HG03354 (cell line): Measurements from ENCODE around the gene B4GALNT4.

Experiments
- ATAC-seq: cut with Tn5 transposase; IDR thresholded peaks from one replicate; pipeline ENCODE4 v1.9.1; 2021; ENCODE audit warnings: mild to moderate bottlenecking; ENCODE audit not compliant: unreplicated experiment, poor library complexity, severe bottlenecking

The B4GALNT4 gene

DNA sequence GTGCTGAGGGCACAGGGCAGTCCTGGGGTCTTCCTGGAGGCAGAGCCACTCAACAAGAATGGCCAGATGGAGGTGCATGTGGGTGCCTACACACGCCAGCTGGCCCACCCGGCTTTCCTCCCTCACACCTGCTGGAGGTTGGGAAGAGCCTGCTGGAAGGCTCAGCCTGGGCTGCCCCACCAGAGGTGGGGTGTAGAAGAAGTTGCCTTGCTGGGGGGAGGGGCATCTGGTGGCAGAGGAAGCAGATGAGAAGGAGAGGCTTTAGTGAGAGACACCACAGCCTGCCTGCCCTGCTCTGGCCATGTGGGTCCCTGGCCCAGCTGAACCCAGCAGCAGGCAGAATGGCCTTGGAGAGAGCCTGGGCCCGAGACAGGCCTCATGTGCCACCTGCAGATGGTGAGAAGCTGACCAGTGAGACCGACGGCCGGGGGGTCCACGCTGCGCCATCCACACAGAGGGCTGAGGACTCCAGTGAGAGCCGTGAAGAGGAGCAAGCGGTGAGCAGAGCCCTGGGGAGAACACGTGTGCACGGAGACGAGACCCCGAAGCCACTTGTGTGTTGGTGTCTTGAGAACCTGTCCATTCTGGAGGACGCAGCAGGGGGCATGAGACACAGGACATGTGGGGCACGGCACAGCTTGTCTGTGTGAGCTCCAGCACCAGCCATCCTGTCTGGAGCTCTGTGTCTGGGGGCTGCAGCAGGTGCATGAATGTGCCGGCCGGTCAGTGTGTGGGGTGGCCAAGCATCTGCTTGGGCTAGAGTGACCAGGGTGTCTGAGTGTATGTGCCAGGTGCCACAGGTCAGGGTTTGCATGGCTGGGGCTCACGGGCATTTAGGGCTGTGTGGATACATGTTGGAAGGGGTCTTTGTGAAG, 2.7 kb downstream of the B4GALNT4 start:
- no peak for ATAC-seq

DNA sequence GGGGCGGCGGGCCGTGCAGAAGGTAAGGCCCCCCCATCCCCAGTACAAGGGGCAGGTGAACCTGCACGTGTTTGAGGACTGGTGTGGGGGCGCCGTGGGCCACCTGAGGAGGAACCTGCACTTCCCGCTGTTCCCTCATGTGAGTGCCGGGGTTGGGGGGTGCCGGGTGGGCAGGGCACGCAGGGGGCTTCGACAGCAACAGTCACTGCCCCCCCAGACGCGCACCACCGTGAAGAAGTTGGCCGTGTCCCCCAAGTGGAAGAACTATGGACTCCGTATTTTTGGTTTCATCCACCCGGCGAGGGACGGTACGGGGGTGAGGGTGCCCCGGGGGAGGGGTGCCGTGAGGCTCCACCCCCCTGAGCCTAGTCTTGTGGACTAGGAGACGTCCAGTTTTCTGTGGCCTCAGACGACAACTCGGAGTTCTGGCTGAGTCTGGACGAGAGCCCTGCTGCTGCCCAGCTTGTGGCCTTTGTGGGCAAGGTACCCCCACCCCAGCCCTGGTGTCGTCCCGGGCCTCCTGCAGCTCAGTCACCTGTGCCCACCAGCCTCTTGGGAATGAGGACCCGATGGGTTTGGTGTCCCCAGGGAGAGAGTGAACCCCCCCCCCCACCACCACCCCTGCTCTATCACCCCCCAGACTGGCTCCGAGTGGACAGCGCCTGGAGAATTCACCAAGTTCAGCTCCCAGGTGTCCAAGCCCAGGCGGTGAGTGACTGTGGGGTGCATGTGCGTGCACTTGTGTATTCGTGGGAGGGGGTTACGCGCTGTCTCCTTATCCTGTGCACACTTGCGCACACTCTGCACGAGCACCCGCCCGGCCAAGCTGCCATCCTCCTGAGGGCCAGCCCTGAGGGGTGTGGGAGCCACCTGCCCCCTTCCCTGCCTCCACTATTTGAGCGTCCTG, 3.8 kb downstream of the B4GALNT4 start:
- ATAC-seq = no peak

DNA sequence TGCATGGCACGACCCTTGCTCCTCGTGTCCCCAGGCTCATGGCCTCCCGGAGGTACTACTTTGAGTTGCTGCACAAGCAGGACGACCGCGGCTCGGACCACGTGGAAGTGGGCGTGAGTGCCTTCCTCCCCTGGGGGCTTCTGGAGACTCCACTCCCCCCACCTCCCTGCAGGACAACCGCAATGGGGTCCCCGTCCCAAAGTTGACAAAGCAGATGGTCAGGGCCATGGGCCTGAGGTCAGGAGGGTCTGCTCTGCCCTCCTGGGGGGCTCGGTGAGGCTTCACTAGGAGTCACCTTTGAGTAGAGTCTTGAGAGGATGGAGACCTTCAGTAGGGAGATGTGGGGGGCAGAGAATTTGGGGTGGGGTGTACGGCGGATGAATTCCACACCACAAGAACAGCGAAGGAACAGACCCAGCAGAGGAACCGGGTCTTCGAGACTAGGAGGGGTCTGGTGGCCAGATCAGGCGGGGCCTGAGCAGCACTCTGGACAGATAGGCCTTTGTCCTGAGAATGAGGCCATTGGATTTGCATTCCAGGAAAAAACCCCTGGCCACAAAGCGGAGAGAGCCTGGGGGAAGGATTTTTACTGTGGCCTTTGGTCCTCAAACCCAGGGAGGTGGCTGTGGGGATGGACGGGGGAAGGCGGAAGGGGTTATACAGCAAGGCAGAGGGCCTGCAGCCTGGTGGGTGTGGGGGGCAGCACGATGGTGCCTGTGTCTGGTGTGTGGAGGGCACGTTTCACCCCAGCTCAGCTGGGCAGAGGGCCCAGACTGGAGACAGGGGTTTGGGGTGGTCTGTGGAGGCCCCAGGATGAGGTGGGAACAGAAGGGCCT, 4.6 kb downstream of the B4GALNT4 start:
- no peak for ATAC-seq

DNA sequence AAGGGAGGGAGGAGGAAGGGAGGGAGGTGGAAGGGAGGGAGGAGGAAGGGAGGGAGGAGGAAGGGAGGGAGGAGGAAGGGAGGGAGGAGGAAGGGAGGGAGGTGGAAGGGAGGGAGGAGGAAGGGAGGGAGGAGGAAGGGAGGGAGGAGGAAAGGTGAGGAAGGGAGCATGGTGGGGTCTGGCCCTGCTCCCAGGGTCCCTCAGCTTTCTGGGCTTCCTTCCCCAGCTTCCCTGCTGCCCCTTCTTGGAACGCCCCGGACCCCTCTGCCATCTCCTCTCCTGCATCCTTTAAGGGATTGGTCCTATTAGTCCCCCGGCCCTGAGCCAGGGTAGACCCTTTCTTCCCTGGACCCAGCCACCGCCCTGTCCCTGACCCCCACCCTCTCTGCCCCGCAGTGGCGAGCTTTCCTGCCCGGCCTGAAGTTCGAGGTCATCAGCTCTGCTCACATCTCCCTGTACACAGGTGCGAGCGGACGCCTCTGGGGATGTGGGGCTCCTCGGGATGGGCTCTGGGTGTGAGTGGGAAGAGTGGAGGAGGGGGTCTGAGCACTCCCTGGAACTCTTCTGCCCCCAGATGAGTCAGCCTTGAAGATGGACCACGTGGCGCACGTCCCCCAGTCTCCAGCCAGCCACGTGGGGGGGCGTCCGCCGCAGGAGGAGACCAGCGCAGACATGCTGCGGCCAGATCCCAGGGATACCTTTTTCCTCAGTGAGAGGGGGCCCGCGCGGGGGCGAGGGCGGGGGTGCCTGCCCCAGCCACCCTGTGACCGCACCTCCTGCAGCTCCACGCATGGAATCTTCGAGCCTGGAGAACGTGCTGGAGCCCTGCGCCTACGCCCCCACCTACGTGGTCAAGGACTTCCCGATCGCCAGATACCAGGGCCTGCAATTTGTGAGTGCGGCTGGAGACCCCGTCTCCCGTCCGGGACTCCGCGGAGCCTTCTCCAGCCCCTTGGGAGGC, 6.0 kb downstream of the B4GALNT4 start:
- no peak for ATAC-seq

DNA sequence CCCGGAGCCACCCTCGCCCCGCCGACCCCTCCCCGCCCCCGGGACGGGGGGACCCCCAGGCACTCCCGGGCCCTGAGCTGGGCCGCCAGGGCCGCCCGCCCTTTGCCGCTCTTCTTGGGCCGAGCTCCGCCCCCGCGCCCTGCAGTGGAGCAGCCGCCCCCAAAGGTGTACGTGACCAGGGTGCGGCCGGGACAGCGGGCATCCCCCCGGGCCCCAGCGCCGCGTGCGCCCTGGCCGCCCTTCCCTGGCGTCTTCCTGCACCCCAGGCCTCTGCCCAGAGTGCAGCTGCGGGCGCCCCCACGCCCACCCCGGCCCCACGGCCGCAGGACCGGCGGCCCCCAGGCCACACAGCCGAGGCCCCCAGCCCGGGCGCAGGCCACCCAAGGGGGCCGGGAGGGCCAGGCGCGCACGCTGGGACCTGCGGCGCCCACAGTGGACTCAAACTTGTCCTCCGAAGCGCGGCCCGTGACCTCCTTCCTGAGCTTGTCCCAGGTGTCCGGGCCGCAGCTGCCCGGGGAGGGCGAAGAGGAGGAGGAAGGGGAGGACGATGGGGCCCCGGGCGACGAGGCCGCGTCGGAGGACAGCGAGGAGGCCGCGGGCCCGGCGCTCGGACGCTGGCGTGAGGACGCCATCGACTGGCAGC, 7.4 kb downstream of the B4GALNT4 start:
- ATAC-seq = no peak

DNA sequence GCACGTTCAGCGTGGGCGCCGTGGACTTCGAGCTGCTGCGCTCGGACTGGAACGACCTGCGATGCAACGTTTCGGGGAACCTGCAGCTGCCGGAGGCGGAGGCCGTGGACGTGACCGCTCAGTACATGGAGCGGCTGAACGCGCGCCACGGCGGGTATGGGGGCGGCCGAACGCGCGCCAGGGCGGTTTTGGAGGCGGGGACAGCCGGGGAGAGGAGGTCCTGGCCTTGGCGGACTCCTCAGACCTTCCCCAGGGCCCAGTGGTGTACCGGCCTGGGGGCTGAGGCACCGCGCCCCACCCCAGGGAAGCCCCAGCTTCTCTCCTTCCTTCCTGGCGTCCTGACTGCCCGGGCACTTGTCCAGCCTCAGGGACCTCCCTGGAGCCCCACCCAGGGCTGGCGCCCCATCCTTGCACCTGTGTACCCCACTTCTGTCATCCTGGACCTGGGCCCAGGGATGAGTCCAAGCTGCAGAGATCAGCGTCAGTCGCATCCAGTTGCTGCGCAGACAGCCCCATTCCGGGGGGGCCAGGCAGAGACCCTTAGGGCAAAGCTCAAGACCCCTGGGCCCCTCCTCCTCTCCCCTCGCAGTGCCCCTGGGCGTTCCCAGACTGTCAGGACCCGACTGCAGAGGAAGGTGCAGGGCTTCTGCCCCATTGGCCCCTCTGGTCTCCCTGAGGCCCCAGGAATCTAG, 8.0 kb downstream of the B4GALNT4 start:
- ATAC-seq = no peak

DNA sequence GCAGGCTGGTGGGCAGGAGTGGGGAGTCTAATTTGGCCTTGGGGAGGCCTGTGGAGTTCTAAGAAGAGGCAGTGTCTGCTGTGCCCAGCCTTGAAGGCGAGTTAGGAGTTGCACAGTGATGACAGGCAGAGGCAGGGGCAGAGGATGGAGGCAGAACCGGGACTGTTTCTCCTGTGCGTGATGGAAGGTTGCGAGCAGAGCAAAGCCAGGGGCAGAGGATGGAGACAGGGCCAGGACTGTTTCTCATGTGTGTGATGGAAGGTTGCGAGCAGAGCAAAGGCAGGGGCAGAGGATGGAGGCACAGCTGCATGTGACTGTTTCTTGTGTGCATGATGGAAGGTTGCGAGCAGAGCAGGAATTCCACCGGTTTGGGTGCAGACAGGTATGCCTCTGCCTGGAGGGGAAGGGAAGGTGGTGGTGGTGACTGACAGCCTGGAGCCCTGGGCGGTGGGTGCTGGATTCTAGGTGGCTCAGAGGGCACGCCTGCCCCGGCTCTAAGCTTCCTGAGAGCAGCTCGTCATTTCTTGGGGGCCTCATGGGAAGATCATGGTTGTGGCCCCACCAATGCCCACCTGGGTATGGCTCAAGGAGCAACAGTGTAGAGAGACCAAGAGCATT, 8.7 kb downstream of the B4GALNT4 start:
- no peak for ATAC-seq

DNA sequence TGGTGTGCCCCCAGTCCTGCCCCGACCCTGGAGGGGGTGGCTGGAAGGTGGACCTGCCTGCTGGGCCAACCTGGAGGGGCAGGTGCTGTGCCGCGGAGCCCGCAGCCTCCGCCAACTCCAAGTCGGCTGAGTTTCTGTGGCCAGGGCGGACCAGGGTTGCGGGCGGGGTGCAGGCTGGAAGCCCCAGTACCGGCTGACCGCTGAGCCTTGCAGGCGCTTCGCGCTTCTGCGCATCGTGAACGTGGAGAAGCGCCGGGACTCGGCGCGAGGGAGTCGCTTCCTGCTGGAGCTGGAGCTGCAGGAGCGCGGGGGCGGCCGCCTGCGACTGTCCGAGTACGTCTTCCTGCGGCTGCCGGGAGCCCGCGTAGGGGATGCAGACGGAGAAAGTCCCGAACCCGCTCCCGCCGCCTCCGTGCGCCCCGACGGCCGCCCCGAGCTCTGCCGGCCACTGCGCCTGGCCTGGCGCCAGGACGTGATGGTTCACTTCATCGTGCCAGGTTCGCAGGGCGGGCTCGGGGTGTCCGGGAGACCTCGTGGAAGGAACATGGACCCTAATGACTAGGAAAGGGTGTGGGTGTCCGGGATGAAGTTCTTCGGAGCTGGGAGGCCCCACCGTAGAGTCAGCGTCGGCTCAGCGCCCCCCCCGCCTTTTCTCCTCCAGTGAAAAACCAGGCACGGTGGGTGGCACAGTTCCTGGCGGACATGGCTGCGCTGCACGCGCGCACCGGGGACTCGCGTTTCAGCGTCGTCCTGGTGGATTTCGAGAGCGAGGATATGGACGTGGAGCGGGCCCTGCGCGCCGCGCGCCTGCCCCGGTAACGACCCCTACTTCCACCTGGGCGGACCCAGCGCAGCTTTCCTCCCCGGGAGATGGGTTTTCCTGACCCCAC, 10.2 kb downstream of the B4GALNT4 start:
- ATAC-seq = no peak

DNA sequence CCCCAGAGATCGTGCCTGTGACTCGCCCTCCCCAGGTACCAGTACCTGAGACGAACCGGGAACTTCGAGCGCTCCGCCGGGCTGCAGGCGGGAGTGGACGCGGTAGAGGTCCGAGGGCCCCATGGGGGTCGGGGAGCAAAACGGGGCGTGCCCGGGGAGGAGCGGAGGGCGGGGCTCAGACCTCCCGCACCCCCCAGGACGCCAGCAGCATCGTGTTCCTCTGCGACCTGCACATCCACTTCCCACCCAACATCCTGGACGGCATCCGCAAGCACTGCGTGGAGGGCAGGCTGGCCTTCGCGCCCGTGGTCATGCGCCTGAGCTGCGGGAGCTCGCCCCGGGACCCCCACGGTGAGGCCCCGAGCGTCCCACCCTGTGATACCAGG, 10.8 kb downstream of the B4GALNT4 start:
- ATAC-seq = no peak

DNA sequence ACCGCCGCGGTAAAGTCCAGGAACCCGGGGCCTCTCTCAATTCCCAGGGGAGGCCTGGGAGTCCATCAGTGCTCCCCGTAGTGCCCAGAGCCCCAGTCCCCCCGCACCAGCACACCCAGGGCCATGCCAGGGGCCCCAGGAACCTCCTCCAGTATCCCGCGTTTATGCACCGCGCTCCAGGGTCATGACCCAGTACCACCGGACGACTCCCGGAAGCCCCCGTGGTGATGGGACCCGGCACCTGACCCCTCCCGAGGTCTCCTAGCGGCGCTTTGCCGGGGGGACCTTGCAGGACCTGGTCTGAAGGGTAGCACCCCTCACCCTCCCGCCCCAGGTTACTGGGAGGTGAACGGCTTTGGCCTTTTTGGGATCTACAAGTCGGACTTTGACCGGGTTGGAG, 11.2 kb downstream of the B4GALNT4 start:
- ATAC-seq = no peak

DNA sequence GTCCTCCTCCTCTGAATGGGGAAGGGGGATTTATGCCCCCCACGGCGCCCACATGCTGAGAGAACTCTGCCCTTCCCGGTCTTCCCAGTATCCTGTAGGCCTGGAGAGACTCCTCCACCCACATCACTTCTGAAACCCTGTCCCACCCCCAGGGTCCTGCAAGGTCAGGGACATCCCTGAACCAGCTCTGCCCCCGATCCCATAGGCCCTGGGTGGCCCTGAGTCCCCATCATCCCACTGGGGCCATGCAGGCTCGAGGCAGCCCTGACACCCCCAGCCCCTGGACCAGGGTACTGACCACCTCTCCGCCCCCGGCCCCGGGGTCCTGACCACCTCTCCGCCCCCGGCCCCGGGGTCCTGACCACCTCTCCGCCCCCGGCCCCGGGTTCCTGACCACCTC, 11.7 kb downstream of the B4GALNT4 start:
- ATAC-seq = no peak

DNA sequence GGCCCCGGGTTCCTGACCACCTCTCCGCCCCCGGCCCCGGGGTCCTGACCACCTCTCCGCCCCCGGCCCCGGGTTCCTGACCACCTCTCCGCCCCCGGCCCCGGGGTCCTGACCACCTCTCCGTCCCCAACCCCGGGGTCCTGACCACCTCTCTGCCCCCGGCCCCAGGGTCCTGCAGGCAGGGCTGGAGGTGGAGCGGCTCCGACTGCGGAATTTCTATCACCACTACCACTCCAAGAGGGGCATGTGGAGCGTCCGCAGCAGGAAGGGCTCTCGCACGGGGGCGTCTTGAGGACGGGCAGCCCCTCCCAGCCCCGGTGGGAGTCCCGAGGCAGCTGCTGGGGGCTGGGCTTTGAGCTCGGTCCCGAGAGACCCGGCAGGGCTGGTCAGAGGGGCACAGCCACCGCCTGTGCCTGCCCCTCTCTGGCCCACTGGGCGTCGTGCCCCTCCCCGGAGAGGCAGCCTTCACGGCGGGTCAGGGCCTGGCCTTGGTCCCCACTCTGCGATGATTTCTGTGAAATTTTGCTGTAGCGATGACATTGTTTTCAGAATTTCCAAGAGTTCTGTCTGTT, 12.3 kb downstream of the B4GALNT4 start:
- no peak for ATAC-seq

DNA sequence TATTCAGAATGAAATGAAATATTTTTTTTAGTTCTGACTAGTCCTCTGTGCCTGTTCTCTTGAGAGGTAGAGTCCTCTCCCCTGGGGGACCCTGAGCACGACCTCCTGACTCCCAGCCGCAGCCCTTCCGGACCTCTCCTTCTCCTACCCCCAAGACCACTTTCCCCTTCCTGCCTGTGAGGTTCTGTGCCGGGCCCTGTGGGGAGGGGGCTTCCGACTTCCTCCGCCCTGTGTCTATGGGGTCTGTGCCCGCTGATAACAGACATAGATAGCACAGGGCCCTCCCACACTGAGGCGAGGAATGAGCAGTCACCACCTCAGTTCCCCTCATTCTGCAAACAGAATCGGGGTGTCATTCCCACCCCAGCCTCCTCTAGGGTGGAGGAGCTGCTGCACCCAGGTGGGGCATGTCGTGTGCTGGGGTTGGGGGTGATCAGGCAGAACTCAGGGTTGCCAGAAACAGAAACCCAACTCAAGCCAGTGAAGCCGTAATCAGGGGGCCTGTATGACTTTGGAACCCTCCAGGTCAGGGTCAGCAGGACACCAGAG, 12.9 kb downstream of the B4GALNT4 start:
- no peak for ATAC-seq

DNA sequence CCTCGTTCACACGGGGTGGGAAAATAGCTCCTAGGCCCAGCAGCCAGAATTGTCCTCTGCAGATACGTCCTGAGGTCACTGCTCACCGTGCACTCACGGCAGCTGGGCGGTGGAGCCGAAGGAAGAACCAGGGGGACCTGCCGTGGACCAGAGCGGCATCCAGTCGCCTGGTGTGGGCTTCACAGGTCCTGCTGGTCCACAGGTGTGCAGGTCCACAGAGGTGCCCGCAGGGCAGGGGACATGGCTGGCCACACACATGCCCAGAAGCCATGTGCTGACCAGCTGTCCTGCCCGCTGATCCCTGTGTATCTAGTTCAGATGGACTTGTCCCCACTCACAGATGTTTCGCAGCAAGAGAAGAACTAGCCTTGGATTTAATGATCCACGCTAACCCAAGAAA, 14.1 kb downstream of the B4GALNT4 start:
- no peak for ATAC-seq

DNA sequence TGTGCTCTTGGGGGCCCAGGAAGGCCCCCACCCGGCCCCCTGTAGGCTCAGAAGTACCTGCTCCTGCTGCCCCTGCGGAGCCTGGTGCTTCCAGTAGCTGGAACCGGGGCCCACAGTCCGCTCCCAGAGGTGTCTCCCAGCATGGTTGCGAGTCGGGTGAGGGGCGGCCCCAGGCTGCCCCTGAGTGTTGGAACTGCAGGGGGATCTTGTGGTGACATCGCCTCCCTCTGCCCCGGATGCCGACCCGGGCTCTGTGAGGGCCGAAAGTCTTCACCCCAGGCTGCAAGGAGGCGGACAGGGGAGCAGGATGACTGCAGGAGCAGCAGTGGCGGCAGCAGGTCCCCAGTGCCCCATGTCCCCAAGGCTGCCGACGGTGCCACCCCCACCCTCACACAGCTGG, 15.2 kb downstream of the B4GALNT4 start:
- no peak for ATAC-seq
